GM18511 (cell line): ENCODE data around the gene CDK2.

Experiments used
- ATAC-seq: cut with Tn5 transposase; IDR thresholded peaks from one replicate; pipeline ENCODE4 v1.9.1; 2021; ENCODE audit warnings: mild to moderate bottlenecking, moderate library complexity; ENCODE audit not compliant: unreplicated experiment

CDK2 gene

GRCh38 chr12:56007564-56008559 lies 41.2 kb downstream of the CDK2 start:
- ATAC-seq, result peak; percentile 68

DNA sequence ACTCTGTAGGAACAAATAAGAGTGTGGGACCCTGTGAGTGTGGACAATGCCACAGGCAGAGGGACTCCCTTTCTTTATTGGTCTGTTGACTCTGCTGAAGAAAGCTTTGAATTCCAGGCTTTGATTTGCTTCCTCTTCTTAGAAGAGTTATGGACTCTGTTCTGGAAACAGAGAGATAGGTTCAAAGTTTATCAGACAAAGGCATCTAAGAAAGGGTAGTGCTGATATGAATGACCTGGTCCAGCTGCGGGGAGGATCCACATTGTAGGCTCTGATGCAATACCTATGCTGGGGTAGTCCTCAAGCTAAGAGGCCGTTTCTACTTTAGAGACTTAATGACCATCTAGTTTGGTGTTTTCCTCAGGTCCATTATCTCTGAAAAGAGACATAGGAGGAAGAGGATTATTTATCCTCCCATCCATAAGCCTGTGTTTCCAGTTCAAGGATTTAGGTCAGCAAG lies 43.5 kb downstream of the CDK2 start:
- no peak for ATAC-seq

DNA sequence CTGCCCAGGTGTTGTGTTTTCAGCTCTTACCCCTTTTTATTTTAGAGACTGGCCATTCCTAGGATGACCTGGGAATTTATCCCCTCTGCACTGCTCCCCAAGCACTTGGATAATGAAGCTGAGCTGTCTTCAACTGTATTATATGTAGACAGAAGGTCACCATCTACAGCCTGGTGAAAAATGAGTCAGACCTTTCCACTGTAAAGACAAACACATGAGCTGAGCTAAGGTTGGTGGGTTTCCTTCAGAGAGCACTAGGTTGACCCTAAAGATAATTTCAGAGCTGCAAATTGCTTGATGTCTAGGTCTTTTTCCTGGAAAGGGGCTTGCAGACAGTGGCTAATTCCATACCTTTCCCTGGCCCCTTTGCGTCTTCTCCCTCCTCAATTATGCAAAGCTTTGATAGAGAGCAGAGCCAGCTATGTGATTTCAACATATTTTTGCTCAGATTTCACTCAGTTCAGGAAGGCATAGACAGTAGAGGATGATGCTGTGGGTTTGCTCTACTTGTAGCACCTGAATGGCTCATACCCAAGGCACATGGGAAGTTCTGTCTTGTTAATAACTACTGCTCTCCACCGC lies 45.0 kb downstream of the CDK2 start:
- no peak for ATAC-seq

DNA sequence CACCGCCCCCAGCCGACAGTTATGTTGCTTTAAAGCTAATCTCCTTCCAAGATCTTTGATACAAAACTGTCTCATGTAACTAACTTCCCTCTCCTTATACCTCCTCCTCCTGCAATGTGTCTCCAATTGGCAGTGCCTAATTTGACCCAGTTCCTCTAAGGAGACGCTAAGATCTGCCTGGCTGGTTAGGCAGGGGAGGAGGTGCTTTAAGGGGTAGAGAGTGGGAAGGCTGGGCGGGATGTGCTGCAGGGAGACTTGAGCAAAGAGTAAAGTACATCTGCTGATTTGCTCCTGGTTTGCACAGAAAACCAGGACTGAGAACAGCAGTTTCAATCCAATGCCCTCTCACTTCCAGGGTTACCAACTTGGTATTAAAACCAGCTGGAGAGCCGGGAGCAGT lies 46.9 kb downstream of the CDK2 start:
- ATAC-seq, result no peak

GRCh38 chr12:56014205-56014604 lies 47.6 kb downstream of the CDK2 start:
- ATAC-seq, result no peak

DNA sequence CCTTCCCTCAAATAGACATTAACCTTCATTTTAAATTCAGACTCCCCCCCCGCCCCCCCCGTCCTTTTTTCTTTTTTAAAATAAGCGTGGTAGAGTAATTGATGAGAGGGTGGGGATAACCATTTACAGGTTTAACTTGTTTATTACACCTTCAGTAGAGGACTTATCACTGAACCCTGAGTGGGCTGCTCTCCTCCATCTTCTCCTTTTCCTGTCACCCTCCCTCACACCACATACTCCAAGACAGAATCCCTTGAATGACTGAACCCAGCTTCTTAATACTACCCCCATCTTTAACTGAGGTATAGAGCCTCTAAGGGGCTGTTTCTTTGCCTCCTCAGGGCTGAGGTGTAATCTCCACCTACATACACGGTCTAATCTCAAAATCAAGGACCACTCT lies 50.6 kb downstream of the CDK2 start:
- no peak for ATAC-seq

DNA sequence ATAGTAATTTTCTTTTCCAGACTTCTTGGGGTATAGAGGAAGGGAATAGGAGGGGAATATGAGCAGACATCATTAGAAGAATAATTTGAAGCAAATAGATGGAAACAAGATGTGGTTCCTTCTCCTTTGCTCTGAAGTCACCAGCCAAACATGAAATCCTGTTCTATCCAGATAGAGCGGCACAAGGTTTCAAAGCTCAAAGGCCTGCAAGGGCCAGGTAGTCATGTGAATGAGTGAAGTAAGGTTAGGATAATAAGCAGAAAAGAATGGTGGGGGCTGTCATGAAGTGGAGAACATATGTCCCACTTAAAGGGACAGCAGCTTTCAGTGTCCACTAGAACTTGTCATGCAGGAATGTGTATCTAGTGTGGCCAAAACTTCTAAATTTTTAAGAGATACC lies 51.7 kb downstream of the CDK2 start:
- ATAC-seq, result no peak

DNA sequence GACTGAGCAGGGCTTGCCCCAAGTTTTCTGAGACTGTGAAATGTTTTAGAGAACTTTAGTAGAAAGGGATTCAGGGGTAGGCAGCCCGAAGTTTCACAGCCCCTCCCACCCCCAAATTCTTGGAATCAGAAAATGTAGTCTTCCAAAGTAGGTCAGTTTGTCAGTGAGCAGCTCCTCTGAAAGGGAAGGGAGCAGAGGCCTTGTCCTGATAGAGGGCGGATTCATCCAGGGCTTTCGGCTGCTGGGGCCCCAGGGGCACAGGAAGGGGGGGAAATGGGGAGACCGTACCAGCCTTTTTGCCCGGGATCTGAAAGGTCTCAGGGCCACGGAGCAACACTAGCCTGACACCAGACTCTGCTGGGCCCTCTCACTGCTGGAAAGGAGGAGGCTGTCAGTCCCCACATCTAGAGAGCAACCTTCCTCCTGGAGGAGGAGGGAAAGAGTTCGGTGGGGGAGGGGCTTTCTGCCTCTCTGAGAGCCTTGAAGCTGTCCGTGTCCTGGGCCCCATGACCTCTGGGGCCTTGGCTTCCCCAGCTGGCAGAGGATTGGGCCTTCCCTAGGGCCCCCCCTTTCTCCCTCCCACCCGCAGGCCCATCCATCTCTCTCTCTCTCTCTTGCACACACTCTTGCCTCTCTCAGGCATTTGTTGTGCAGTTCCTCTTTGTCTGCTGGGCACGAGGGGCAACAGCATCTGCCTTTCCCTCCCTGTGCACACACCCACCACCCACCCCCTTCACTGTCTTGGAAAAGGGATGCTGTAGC lies 54.0 kb downstream of the CDK2 start, which contains the start of gene IKZF4:
Gene IKZF4 (plus strand): TSS at position 621 of the 762 bp plus-strand sequence. CDS start 451 bp downstream, outside the sequence.
- no peak for ATAC-seq

- ATAC-seq, result no peak
Observed at GRCh38 chr12:56021889-56022497, 55.4 kb downstream of the CDK2 start.
